Stimulated activated naive CD8-positive, alpha-beta T cell treated with anti-CD3 and anti-CD28 coated beads, Interleukin-15, amount 100 ng/mL, for 72 hours (primary cell): ENCODE data around the gene ULBP1.
"Not testable (repeated sequence)": the region's sequence is repeated elsewhere in the genome, so short reads cannot be mapped to it uniquely, and the experiment has no call there.

Experiments
- ATAC-seq: fragments of 150-1000 bp; cut with Tn5 transposase; 2 replicates; pipeline ENCODE4 v1.10.0; 2021; ENCODE audit warnings: mild to moderate bottlenecking, moderate library complexity
- DNase-seq, 2 donors: peaks; one replicate each; pipeline ENCODE4 v3.0.0; 2021 to 2022
- H3K27ac Mint-ChIP-seq, 2 donors: one replicate each; pipeline ENCODE4 v1.8.0; 2022; ENCODE audit warnings: mild to moderate bottlenecking in 2 of 2, mixed read lengths in 2 of 2, moderate library complexity in 2 of 2
- H3K27me3 Mint-ChIP-seq: one replicate; pipeline ENCODE4 v1.8.0; 2022; ENCODE audit warnings: mixed read lengths
- H3K4me1 Mint-ChIP-seq: one replicate; pipeline ENCODE4 v1.8.0; 2022; ENCODE audit warnings: mild to moderate bottlenecking, mixed read lengths
- H3K4me3 Mint-ChIP-seq, 2 donors: one replicate each; pipeline ENCODE4 v1.8.0; 2022; ENCODE audit warnings: mild to moderate bottlenecking in 2 of 2, mixed read lengths in 2 of 2, moderate library complexity in 1 of 2
- H3K9me3 Mint-ChIP-seq, 2 donors: one replicate each; pipeline ENCODE4 v1.8.0; 2022; ENCODE audit warnings: mixed read lengths in 2 of 2

Gene ULBP1

DNA sequence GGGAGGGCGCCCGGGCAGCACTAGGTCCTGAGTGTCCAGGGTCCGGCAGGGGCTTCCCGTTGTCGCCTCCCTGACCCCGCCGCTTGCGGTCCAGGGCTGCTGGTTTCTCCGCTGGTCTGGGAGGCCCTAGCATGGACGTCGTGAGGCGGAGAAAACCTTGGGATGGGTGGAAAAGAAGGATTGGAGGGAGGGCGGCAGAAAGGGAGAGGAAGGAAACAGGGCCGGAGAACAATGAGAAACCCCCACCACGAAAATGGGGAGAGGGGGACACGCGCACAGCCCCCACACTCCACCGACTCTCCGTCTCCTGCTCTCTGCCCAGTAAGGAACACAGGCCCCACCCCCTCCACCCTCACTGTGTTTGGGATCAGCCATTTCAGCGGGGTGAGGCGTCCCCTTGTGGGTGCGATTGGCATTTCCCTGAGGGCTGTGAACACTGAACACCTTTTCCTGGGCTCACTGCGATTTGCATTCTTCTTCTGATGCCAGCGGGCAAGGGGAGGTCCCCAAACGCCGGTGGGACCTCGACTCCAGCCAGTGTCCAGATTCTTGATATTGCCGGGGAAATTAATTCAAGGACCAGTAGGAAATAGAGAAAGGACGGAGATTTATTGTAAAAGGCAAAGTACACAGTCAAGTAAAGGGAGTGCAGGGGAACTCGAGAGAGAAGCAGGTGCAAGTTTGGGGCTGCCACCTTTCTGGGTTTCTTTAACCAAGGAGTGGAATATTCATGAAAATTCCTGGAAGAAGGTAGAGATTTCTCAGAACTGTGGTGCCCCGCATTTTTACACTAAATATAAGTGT is 37.6 kb upstream of the ULBP1 start:
- Mint-ChIP-seq H3K4me3 (peak overlapping the region; percentile 45 to 60), H3K27me3 (peaks cover 98% of the 10 kb centered on the region), H3K4me1 (peaks cover 36% of the 10 kb centered on the region), H3K27ac (no peak overlapping the region), H3K9me3 (no peaks in the 10 kb centered on the region)
- DNase-seq (peak; percentile 71 to 81), ATAC-seq (peak; percentile 83)

DNA sequence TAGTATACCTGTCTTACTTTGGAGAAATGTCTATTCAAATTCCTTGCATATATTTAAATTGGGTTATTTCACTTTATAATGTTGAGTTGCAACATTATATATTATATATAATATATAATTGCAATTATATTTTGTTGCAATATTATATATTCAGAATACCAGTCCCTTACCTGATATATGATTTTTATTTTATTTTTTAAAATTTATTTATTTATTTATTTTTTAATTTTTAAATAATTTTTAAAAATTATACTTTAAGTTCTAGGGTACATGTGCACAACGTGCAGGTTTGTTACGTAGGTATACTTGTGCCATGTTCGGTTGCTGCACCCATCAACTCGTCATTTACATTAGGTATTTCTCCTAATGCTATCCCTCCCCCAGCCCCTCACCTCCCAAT is 36.7 kb upstream of the ULBP1 start:
- Mint-ChIP-seq H3K27me3 (peaks cover 98% of the 10 kb centered on the region), H3K4me1 (peaks cover 33% of the 10 kb centered on the region)
- ATAC-seq, H3K27ac Mint-ChIP-seq, H3K9me3 Mint-ChIP-seq, H3K4me3 Mint-ChIP-seq, DNase-seq: not testable (repeated sequence)

DNA sequence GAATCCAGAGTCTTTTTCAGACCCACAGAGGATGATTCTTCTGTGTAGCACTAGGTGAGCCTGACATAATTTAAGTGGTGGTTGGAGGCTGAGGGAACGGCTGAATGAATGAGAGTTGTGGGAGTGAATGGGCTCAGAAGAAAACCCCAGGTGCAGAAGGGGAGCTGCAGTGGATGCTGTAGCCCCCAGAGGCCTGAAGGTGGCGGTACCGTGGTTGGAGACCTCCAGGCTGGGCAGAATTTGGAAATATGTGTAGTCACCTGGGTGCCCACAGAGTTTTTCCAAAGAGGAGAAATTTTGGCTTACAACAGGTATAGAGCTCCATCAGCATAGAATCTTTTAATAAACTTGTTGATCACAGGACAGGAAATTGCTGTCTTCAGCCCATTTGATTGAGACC is 34.3 kb upstream of the ULBP1 start:
- no peaks in the 10 kb centered on the region for H3K9me3 Mint-ChIP-seq
- peaks cover 19% of the 10 kb centered on the region for H3K4me1 Mint-ChIP-seq
- H3K27ac Mint-ChIP-seq = no peak overlapping the region
- no peak overlapping the region for H3K4me3 Mint-ChIP-seq
- H3K27me3 Mint-ChIP-seq = peaks cover 98% of the 10 kb centered on the region
- ATAC-seq (no peak), DNase-seq (no peak)

DNA sequence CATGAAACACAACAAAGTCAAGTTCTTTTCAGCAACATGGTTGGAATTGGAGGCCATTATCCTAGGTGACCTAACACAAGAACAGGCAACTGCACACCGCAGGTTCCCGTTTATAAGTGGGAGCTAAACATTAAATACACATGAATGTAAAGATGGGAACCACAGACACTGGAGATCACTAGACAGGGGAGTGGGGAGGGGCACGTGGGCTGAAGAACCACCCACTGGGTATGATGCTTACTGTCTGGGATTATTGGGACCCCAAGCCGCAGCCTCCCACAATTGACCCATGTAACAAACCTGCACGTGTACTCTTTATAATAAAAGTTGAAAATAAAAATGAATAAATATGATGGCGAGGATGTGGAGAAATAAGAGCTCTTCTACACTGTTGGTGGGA is 32.2 kb upstream of the ULBP1 start:
- ATAC-seq (no peak), DNase-seq (no peak)
- H3K4me3 Mint-ChIP-seq = no peak overlapping the region
- H3K4me1 Mint-ChIP-seq = peaks cover 16% of the 10 kb centered on the region
- H3K27me3 Mint-ChIP-seq = peaks cover 98% of the 10 kb centered on the region
- no peak overlapping the region for H3K27ac Mint-ChIP-seq
- H3K9me3 Mint-ChIP-seq = no peaks in the 10 kb centered on the region

DNA sequence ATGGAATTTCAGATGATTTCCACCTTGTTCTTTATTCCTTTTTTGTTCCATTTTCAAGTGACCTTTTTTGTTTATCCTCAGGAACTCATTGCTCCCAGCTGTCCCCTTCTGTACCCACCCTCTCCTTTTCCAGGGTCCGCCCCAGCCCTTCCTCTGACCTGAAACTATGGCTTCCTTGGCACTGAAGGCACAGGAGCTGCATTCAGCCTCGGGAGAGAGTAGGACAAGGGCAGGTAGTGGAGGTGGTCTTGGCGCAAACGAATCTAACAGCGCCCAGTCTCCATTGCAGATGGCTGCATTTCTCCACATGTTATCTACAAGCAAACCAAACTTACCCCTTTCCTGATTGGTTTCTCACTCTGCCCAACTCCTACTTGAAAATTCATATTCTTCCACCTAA is 30.7 kb upstream of the ULBP1 start:
- Mint-ChIP-seq H3K27me3 (peaks cover 100% of the 10 kb centered on the region), H3K9me3 (no peaks in the 10 kb centered on the region), H3K4me3 (no peak overlapping the region), H3K4me1 (peaks cover 22% of the 10 kb centered on the region), H3K27ac (no peak overlapping the region)
- ATAC-seq (no peak), DNase-seq (no peak)

DNA sequence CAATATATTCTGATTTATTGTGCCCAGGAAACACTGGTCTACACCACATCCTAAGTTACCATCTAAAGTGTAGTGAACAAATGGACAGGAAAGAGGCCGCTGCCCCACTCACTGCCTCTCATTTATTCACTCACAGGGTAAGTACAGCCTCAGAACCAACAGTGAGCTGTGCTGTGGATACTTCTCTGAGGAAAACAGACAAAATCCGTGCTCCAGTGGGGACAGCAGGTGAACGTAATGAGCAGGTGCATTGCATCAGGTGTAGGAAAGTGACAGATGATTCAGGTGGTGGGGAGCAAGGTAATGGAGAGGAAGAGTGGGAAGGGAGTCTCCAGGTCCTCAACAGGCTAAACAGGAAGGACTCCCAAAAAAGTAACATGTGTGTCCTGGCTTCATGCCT is 30.3 kb upstream of the ULBP1 start:
- DNase-seq (no peak), ATAC-seq (no peak)
- no peak overlapping the region for H3K4me3 Mint-ChIP-seq
- peaks cover 100% of the 10 kb centered on the region for H3K27me3 Mint-ChIP-seq
- H3K27ac Mint-ChIP-seq = no peak overlapping the region
- H3K9me3 Mint-ChIP-seq = no peaks in the 10 kb centered on the region
- H3K4me1 Mint-ChIP-seq = peaks cover 26% of the 10 kb centered on the region

DNA sequence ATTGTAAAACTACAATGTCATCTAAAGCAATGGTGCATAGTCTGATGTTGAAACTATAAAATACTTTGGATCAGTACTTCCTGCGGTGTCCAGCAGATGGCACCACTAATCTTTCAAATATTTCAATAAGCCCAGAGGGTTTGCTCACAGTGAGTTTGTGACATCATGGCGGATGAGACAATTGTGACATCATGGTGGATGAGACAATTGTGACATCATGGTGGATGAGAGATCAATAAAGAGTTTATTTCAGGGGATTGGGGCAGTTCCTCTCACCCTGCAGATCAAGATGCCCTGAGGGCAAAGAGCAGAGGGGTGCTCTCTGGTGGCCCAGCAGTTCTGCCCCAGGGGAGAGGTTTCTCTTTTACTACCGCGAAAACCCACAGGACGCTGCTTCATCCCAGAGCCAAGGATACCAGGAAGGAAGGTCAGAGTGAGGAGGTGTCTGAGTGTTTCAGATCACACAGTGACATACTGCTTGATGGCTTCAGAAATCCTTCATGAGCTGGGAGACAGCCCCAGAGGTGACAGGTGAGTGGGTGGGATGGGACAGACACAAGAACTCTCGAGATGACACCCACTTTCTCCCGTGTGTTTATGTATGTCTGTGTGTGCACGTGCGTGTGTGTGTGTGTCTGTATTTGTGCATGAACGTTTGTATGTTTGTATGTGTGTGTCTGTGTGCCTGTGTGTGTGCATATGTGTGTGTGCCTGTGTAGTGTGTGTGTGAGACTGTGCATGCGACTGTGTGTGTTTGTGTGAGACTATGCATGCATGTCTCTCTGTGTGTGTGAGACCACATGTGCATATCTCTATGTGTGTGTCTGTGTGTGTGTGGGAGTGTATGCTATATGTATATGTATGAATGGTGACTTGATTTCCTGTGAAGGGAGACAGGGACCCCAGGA is 29.2 kb upstream of the ULBP1 start:
- Mint-ChIP-seq H3K27ac (peak overlapping the region in 1 of 2 donors; percentile 49), H3K4me3 (no peak overlapping the region), H3K27me3 (peaks cover 100% of the 10 kb centered on the region), H3K4me1 (peaks cover 36% of the 10 kb centered on the region), H3K9me3 (no peaks in the 10 kb centered on the region)
- ATAC-seq = peak; percentile 33
- peak; percentile 69 to 70 for DNase-seq

DNA sequence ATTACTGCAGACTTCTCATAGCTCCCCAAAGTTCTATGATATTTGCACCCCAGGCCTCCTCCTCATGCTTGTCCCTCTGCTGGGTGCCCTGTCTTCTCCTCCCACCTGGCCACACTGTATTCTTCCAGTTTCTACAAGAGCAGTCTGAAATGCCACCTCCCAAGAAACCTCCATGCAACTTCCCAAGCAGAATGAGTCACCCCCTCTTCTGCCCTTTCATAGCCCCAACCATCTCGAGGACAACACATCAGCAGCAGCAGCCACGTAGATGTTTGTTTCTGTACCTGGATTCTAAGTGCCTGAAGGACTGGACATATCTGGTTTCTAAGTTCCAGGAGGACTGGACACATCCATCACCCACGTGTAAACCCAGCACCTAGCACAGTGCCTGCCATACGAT is 28.5 kb upstream of the ULBP1 start:
- Mint-ChIP-seq H3K27me3 (peaks cover 100% of the 10 kb centered on the region), H3K27ac (no peak overlapping the region), H3K4me1 (peaks cover 44% of the 10 kb centered on the region), H3K4me3 (peak overlapping the region in 1 of 2 donors; percentile 16), H3K9me3 (no peaks in the 10 kb centered on the region)
- ATAC-seq (no peak), DNase-seq (no peak)

DNA sequence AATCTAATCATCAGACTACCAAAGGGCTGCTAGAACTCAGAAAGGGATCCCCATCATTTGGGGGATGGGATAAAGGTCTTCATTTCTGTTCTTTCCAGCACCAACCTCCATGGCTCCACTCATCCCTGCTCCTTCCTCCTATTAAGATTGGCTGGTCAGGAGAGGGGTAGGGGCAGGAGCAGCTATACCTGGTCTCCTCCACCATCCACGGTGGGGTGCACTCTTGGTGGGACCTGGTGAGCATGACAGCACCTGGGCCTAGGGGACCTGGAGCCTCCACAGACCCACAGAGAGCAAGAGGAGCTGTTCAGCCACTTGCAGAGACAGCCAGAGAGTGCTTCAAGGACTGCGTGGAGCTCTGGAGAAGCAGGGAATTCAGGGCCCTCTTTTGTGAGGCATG is 28.1 kb upstream of the ULBP1 start:
- H3K27me3 Mint-ChIP-seq = peaks cover 100% of the 10 kb centered on the region
- DNase-seq (no peak), ATAC-seq (no peak)
- H3K9me3 Mint-ChIP-seq = no peaks in the 10 kb centered on the region
- no peak overlapping the region for H3K4me3 Mint-ChIP-seq
- peaks cover 48% of the 10 kb centered on the region for H3K4me1 Mint-ChIP-seq
- no peak overlapping the region for H3K27ac Mint-ChIP-seq

DNA sequence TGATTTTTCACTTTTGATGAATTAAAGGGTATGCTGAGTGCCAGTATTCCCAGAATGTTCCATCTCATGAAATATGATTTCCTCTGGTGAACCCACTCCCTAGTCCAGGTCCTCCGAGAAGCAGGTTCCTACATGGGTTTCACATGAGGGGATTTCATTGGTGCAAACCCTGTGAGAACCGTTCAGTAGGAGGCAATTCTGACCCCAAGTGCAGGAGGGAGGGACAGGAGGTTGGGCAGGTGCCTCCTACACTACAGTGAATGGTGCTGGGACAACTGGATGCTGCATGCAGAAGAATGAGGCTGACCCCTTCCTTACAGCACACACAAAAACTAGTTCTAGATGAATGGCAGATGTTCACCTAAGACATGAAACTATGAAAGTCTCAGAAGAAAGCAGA is 27.0 kb upstream of the ULBP1 start:
- no peak for DNase-seq
- peaks cover 100% of the 10 kb centered on the region for H3K27me3 Mint-ChIP-seq
- H3K9me3 Mint-ChIP-seq = no peaks in the 10 kb centered on the region
- H3K4me3 Mint-ChIP-seq = no peak overlapping the region
- H3K27ac Mint-ChIP-seq = no peak overlapping the region
- ATAC-seq = no peak
- H3K4me1 Mint-ChIP-seq = peaks cover 59% of the 10 kb centered on the region

DNA sequence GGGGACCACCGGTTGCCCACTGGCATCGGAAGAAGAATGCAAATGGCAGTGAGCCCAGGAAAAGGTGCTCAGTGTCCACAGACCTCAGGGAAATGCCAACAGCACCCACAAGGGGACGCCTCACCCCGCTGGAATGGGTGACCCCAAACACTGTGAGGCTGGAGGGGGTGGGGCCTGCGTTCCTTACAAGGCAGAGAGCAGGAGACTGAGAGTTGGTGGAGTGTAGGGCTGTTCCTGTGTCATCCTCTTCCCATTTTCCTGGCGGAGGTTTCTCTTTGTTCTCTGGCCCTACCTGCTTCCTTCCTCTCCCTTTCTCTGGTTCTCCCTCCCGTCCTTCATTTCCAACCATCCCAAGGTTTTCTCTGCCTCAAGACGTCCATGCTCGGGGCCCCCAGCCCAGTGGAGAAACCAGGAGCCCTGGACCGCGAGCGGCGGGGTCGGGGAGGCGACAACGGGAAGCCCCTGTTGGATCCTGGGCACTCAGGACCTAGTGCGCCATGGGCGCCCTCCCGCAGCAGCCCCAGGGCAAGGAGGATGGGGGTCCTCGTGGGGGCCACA is 25.7 kb upstream of the ULBP1 start:
- H3K27me3 Mint-ChIP-seq = peaks cover 100% of the 10 kb centered on the region
- H3K4me3 Mint-ChIP-seq = peak overlapping the region; percentile 74 to 76
- H3K4me1 Mint-ChIP-seq = peaks cover 69% of the 10 kb centered on the region
- peak overlapping the region in 1 of 2 donors; percentile 94 for H3K27ac Mint-ChIP-seq
- not testable (repeated sequence) for DNase-seq, H3K9me3 Mint-ChIP-seq
- ATAC-seq = peak; percentile 55

DNA sequence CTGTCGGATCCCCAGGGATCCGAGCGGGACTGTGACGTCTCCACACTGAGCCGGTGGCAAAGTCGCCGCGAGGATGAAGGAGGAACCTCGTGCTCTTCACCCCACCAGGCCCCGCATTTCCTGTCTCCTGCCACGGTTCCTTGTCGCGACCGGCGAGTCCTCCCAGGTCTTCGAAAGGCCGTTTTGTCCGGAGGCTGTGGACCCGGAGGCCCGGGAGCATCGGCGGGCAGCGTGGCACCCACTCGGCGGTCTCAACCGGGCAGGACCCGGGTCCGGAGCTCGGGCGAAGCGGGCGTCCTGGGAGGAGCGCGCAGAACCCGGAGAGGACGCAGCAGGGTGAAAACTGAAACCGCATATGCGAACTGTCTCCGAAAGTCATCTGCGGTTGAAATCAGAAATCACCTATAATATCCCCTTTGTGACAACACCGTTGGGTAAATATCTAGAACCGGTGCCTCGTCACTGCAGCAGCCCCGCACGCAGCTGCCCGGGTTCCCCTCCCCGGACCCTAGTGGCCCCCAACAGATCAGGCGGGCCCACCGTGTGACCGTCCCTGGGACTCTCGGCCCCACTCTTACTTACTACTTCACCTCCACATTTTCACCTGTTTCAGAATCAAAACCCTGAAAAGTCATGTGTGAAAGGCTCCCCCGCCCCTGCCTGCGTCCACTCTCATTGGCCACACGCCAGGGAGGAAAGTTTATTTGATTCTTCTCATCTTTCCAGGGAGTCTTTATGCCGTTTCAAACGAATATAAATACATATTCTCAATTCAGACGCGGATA is 25.0 kb upstream of the ULBP1 start:
- ATAC-seq (peak; percentile 71), DNase-seq (peak; percentile 72 to 73)
- no peaks in the 10 kb centered on the region for H3K9me3 Mint-ChIP-seq
- H3K4me1 Mint-ChIP-seq = peaks cover 69% of the 10 kb centered on the region
- peak overlapping the region; percentile 74 to 76 for H3K4me3 Mint-ChIP-seq
- H3K27me3 Mint-ChIP-seq = peaks cover 100% of the 10 kb centered on the region
- peak overlapping the region in 1 of 2 donors; percentile 94 for H3K27ac Mint-ChIP-seq

DNA sequence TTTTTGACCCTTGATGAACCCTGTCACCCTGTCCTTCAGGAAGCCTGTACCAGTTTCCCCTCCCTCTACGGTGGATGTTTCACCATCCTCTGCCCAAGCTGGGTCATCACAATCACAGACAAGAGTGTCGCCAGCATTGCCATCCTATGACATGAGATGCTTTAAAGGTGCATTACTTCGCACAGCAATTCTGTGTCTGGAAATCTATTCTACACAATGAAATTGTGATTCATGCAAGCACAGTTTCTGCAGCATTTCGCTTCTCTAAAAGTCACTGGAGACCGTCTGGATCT is 24.4 kb upstream of the ULBP1 start:
- H3K9me3 Mint-ChIP-seq = no peaks in the 10 kb centered on the region
- DNase-seq = no peak
- no peak for ATAC-seq
- H3K27ac Mint-ChIP-seq = peak overlapping the region in 1 of 2 donors; percentile 94
- peaks cover 67% of the 10 kb centered on the region for H3K4me1 Mint-ChIP-seq
- peak overlapping the region; percentile 74 to 76 for H3K4me3 Mint-ChIP-seq
- H3K27me3 Mint-ChIP-seq = peaks cover 99% of the 10 kb centered on the region

DNA sequence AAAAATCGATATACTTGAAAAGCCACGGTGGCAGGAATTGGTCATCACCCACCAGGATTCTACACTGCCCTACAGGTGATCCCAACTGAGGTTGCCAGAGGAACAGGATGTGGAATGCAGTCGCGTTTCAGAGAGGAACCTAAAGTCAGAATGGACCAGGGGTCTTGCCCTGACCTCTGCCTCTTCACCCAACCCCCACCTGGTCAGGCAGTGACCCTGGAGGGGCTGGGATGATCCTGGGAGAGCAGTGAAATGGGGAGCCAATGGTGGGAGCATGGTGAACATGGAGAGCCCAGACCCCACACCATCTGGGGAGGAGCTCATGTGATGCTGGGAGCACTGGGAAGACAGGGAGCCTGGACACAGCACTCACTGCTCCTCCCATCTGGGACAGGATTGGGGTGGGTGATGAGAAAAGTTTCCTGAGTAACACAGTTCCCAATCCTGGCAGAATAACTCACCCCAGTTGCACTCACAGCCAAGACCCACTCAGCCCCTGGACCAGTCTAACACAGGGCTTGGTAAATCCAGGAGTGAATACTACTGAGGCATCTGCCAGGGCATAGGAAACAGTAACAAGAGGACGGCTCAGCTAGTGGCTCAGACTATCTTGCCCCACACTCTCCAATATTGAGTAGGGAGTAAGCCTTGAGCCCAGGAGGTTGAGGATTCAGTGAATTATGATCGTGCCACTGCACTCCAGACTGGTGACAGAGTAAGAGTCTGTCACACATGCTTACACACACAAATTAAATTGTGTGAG is 23.7 kb upstream of the ULBP1 start:
- no peak overlapping the region for H3K27ac Mint-ChIP-seq
- peaks cover 92% of the 10 kb centered on the region for H3K27me3 Mint-ChIP-seq
- H3K9me3 Mint-ChIP-seq = no peaks in the 10 kb centered on the region
- peaks cover 59% of the 10 kb centered on the region for H3K4me1 Mint-ChIP-seq
- DNase-seq = no peak
- H3K4me3 Mint-ChIP-seq = peak overlapping the region in 1 of 2 donors; percentile 33
- ATAC-seq = no peak

DNA sequence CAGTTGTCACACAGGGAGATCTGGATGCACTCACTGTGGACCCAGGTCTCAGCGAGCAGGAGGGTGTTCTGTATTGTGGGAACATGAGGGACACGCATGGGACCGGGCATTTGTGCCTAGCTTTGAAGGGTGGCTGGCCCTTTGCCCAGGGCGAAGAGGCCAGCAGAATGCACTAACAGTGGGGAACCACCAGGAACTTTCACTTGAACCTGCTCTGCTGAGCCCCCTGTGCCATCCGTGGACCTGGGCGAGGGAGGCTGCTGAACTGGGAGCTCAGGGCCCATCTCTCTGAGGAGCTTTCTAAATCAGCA is 23.1 kb upstream of the ULBP1 start:
- DNase-seq (no peak), ATAC-seq (no peak)
- Mint-ChIP-seq H3K9me3 (no peaks in the 10 kb centered on the region), H3K4me1 (peaks cover 54% of the 10 kb centered on the region), H3K27me3 (peaks cover 92% of the 10 kb centered on the region), H3K27ac (no peak overlapping the region), H3K4me3 (peak overlapping the region in 1 of 2 donors; percentile 33)
